Measurements from ENCODE around the gene ACOT2.
"Not testable (repeated sequence)": the region's sequence is repeated elsewhere in the genome, so short reads cannot be mapped to it uniquely, and the experiment has no call there.

ACOT2 gene

GRCh38 chr14:73589116-73589515 lies 20.1 kb downstream of the ACOT2 start:
- DNase-seq (ENCODE audit: low read depth): no peak
- no peak for TF ChIP-seq CTCF (conservative IDR thresholded peaks at IDR 0.05; ENCODE audit: low read depth, low read length)
- no peak overlapping the region for H3K4me3 ChIP-seq (ENCODE audit: low read depth, low read length)

GRCh38 chr14:73590673-73591004 lies 21.6 kb downstream of the ACOT2 start:
- H3K4me3 ChIP-seq (ENCODE audit: low read depth, low read length); DNase-seq (ENCODE audit: low read depth): not testable (repeated sequence)

- no peak for TF ChIP-seq CTCF (conservative IDR thresholded peaks at IDR 0.05; ENCODE audit: low read depth, low read length)
- peak; percentile 37 for DNase-seq (ENCODE audit: low read depth)
Measured at GRCh38 chr14:73591690-73592449, 22.9 kb downstream of the ACOT2 start, which contains the start of gene ACOT4. ACOT4 (plus strand) TSS chr14:73591873; CDS start chr14:73591960, 87 bp downstream.

GRCh38 chr14:73594491-73594890 lies 25.5 kb downstream of the ACOT2 start:
- no peak for TF ChIP-seq CTCF (conservative IDR thresholded peaks at IDR 0.05; ENCODE audit: low read depth, low read length)
- no peak for DNase-seq (ENCODE audit: low read depth)
- no peak overlapping the region for H3K4me3 ChIP-seq (ENCODE audit: low read depth, low read length)

More at GRCh38 chr14:73591690-73592449, 22.9 kb downstream of the ACOT2 start, which contains the start of gene ACOT4:
- H3K4me3 ChIP-seq (ENCODE audit: low read depth, low read length): peak within 1 kb of the TSS; percentile 62

GRCh38 chr14:73599499-73599898 lies 30.5 kb downstream of the ACOT2 start:
- no peak overlapping the region for H3K4me3 ChIP-seq (ENCODE audit: low read depth, low read length)
- DNase-seq (ENCODE audit: low read depth): no peak
- no peak for TF ChIP-seq CTCF (conservative IDR thresholded peaks at IDR 0.05; ENCODE audit: low read depth, low read length)

- no peak for TF ChIP-seq CTCF (conservative IDR thresholded peaks at IDR 0.05; ENCODE audit: low read depth, low read length)
- DNase-seq (ENCODE audit: low read depth): no peak
- H3K4me3 ChIP-seq (ENCODE audit: low read depth, low read length): no peak overlapping the region
Measured at GRCh38 chr14:73602994-73603393, 34.0 kb downstream of the ACOT2 start.

- no peak overlapping the region for H3K4me3 ChIP-seq (ENCODE audit: low read depth, low read length)
- DNase-seq (ENCODE audit: low read depth): no peak
- no peak for TF ChIP-seq CTCF (conservative IDR thresholded peaks at IDR 0.05; ENCODE audit: low read depth, low read length)
Measured at GRCh38 chr14:73606271-73606670, 37.3 kb downstream of the ACOT2 start.
